Endothelial cell of umbilical vein (primary cell): ENCODE measurements around the gene SEMA4G. TPM values are rescaled to one million over a fixed set of nuclear protein-coding genes. Genes with fewer than 3 reads are reported as not detected.

Source experiments
- BruUV-seq: library from RNA; stranded (reverse); fragments of 400-500 nt; replicated peaks from 2 replicates; lab custom pipeline; 2021; lab: Mats Ljungman, UMichigan
- CTCF ChIA-PET: fragments of 300-600, 350-600 bp; sonication (Branson Sonifier 250); formaldehyde crosslinking; loops from one replicate; lab custom pipeline; 2021; ENCODE audit warnings: antibody characterized with exemption, inconsistent platforms; lab: Charles Lee
- POLR2A ChIA-PET: fragments of 300-600, 350-600 bp; sonication (Branson Sonifier 250); formaldehyde crosslinking; loops from one replicate; lab custom pipeline; 2021; ENCODE audit warnings: antibody characterized with exemption, inconsistent platforms; lab: Charles Lee
- DNase-seq: peaks from one replicate; pipeline ENCODE4 v3.0.0-alpha.2; 2011; ENCODE audit warnings: low read depth, low spot score
- FAIRE-seq: peaks from 2 replicates; lab custom pipeline; 2011; peaks lifted over from hg19 to GRCh38; lab: Jason Lieb, UNC
- H2AFZ ChIP-seq: 2 replicates; pipeline ENCODE4 v1.6.0; 2012; ENCODE audit warnings: low read depth, low read length, control low read depth, inconsistent platforms
- H3K27ac ChIP-seq: 2 replicates; pipeline ENCODE4 v1.5.1; 2011; ENCODE audit warnings: low read depth, mild to moderate bottlenecking, control low read depth, low read length, moderate library complexity; ENCODE audit not compliant: insufficient read depth
- H3K27me3 ChIP-seq, 2 experiments: 2 replicates each; pipeline versions ENCODE4 v1.6.0 to v1.6.1; 2011; ENCODE audit warnings: low read length in 2 of 2, mixed read lengths in 1 of 2; ENCODE audit not compliant: control insufficient read depth in 2 of 2, insufficient read depth in 2 of 2
- H3K36me3 ChIP-seq, 2 experiments: 2 replicates in 1 of 2; 3 replicates in 1 of 2; pipeline ENCODE4 v1.5.1; 2011; ENCODE audit warnings: low read length in 2 of 2, mild to moderate bottlenecking in 1 of 2, moderate library complexity in 1 of 2; ENCODE audit not compliant: control insufficient read depth in 2 of 2, insufficient read depth in 2 of 2; ENCODE audit errors: extremely low read depth in 1 of 2
- H3K4me1 ChIP-seq: 3 replicates; pipeline ENCODE4 v1.5.1; 2011; ENCODE audit warnings: mild to moderate bottlenecking, low read length; ENCODE audit not compliant: control insufficient read depth, insufficient read depth; ENCODE audit errors: extremely low read depth
- H3K4me2 ChIP-seq: 2 replicates; pipeline ENCODE4 v1.6.1; 2011; ENCODE audit warnings: low read length, control low read depth, mixed read lengths; ENCODE audit not compliant: insufficient read depth
- H3K4me3 ChIP-seq, 3 experiments: fragments of 200-600 bp in 1 of 3; sonication (generic), shearing (Covaris generic) in 1 of 3; replicated peaks in 1 of 3; 2 replicates each; pipeline ENCODE4 v1.5.1; 2011 to 2016; ENCODE audit warnings: control low read depth in 3 of 3, low read length in 3 of 3, mild to moderate bottlenecking in 2 of 3, inconsistent platforms in 1 of 3, low read depth in 1 of 3, moderate library complexity in 1 of 3; ENCODE audit not compliant: insufficient read depth in 1 of 3
- H3K79me2 ChIP-seq: 2 replicates; pipeline ENCODE4 v1.6.0; 2012; ENCODE audit warnings: low read length, inconsistent platforms; ENCODE audit not compliant: control insufficient read depth, insufficient read depth
- H3K9ac ChIP-seq: replicated peaks from 2 replicates; pipeline ENCODE3; 2011; ENCODE audit warnings: low read length, control low read depth; ENCODE audit not compliant: insufficient read depth; ENCODE audit errors: extremely low read depth
- H3K9me1 ChIP-seq: replicated peaks from 3 replicates; pipeline ENCODE4 v1.6.0; 2011; ENCODE audit warnings: mild to moderate bottlenecking, low read length; ENCODE audit not compliant: control insufficient read depth, insufficient read depth; ENCODE audit errors: extremely low read depth
- H3K9me3 ChIP-seq: replicated peaks from 2 replicates; pipeline ENCODE4 v1.5.1; 2012; ENCODE audit warnings: low read length, inconsistent platforms; ENCODE audit not compliant: control insufficient read depth, insufficient read depth
- H4K20me1 ChIP-seq: replicated peaks from 2 replicates; pipeline ENCODE3; 2011; ENCODE audit warnings: mild to moderate bottlenecking, low read length; ENCODE audit not compliant: control insufficient read depth, insufficient read depth; ENCODE audit errors: extremely low read depth
- CTCF ChIP-seq, 2 donors: IDR thresholded peaks; 1 replicate in 1 of 2; 2 replicates in 1 of 2; pipeline ENCODE4 v1.5.1; 2011; ENCODE audit warnings: low read length in 2 of 2, mild to moderate bottlenecking in 2 of 2, moderate library complexity in 2 of 2, control low read depth in 1 of 2, inconsistent platforms in 1 of 2, low read depth in 1 of 2; ENCODE audit not compliant: insufficient read depth in 1 of 2; ENCODE audit errors: extremely low read depth in 1 of 2
- EZH2 ChIP-seq: IDR thresholded peaks from 2 replicates; pipeline ENCODE4 v1.6.1; 2012; ENCODE audit warnings: borderline replicate concordance, low read depth, mild to moderate bottlenecking, moderate library complexity, low read length, inconsistent platforms; ENCODE audit not compliant: severe bottlenecking
- FOS ChIP-seq: IDR thresholded peaks from 2 replicates; pipeline ENCODE4 v1.6.1; 2011; ENCODE audit warnings: mild to moderate bottlenecking, low read length, moderate library complexity, borderline replicate concordance; ENCODE audit not compliant: insufficient read depth
- GATA2 ChIP-seq: IDR thresholded peaks from 2 replicates; pipeline ENCODE4 v1.7.0; 2011; ENCODE audit warnings: low read depth, mild to moderate bottlenecking, moderate library complexity, mixed read lengths, low read length; ENCODE audit not compliant: insufficient read length, insufficient read depth
- JUN ChIP-seq: IDR thresholded peaks from 2 replicates; pipeline ENCODE4 v1.6.1; 2011; ENCODE audit warnings: borderline replicate concordance, low read depth; ENCODE audit not compliant: insufficient read length, insufficient read depth
- MYC ChIP-seq: IDR thresholded peaks from one replicate; pipeline ENCODE4 v1.6.1; 2011; ENCODE audit warnings: mild to moderate bottlenecking, low read depth, low read length
- POLR2A ChIP-seq: IDR thresholded peaks from 2 replicates; pipeline ENCODE4 v1.6.1; 2012; ENCODE audit warnings: low read depth, mild to moderate bottlenecking, control low read depth, low read length
- POLR2AphosphoS5 ChIP-seq: IDR thresholded peaks from 2 replicates; pipeline ENCODE4 v1.6.1; 2012; ENCODE audit warnings: low read depth, mild to moderate bottlenecking, control low read depth, low read length, moderate library complexity; ENCODE audit not compliant: insufficient read depth
- dilution Hi-C: fragments of 300-500 bp; cut with MboI; formaldehyde crosslinking; loops from one replicate; pipeline ENCODE4 v1.15.0; 2019; ENCODE audit warnings: low sequenced_read_pairs; ENCODE audit not compliant: extremely low pct_ligation_motif_present
- intact Hi-C: fragments of 100-400 bp; cut with micrococcal nuclease; formaldehyde crosslinking; loops from one replicate; pipeline ENCODE4 v1.10.0; 2022
- polyA plus RNA-seq, 4 experiments: library from polyadenylated mRNA; depleted of rRNA in 3 of 4; stranded (reverse) in 3 of 4; unstranded in 1 of 4; fragments of >200 nt; gene quantifications; 2 replicates each; pipeline versions ENCODE4 v1.2.1 to v1.2.3, GENCODE V29; 2011 to 2012; ENCODE audit warnings: missing spikeins in 1 of 4
- total RNA-seq: library from RNA; stranded (reverse); gene quantifications from 2 replicates; pipeline ENCODE4 v1.2.3, GENCODE V29; 2021
- TF ChIP-seq, protein P1 (sequence below): IDR thresholded peaks from 2 replicates; pipeline ENCODE4 v1.6.1; 2011; ENCODE audit not compliant: insufficient read depth, insufficient read length

SEMA4G gene
- total and polyA plus RNA-seq, 2 donors (not counting 3 experiments of a cell fraction or from before 2014, with no cell fraction given) = 6.0 to 10.4 TPM

- ChIA-PET POLR2A (no interaction called here), CTCF (no interaction called here)
- Histone ChIP-seq H4K20me1 (no peaks in the 10 kb centered on the region), H2AFZ (no peak overlapping the region), H3K9ac (no peak overlapping the region), H3K4me3 (no peak overlapping the region), H3K27me3 (no peaks in the 10 kb centered on the region), H3K9me3 (no peaks in the 10 kb centered on the region), H3K36me3 (peaks cover 19 to 23% of the 10 kb centered on the region in 2 experiments), H3K27ac (no peak overlapping the region), H3K4me2 (no peak overlapping the region), H3K9me1 (no peaks in the 10 kb centered on the region), H3K79me2 (no peaks in the 10 kb centered on the region), H3K4me1 (no peaks in the 10 kb centered on the region)
- intact Hi-C loops (no loop called here), dilution Hi-C loops (no loop called here)
- FAIRE-seq = no peak
- BruUV-seq = no TSS peak
- DNase-seq = no peak
- TF ChIP-seq EZH2 = no peak
- TF ChIP-seq, protein P1, sequence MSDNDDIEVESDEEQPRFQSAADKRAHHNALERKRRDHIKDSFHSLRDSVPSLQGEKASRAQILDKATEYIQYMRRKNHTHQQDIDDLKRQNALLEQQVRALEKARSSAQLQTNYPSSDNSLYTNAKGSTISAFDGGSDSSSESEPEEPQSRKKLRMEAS = no peak
- no peak for TF ChIP-seq FOS
- no peak for TF ChIP-seq MYC
- TF ChIP-seq JUN = no peak
- TF ChIP-seq POLR2A = no peak
- no peak for TF ChIP-seq GATA2
- no peak for TF ChIP-seq POLR2AphosphoS5
- TF ChIP-seq CTCF (IDR thresholded peaks at IDR 0.05; ENCODE audit: extremely low read depth in 1 of 2, insufficient read depth in 1 of 2, low read depth in 1 of 2, low read length in 2 of 2) = no peak
Observed at GRCh38 chr10:100942229-100942628, 27.1 kb upstream of the SEMA4G start.
